HG03039 (cell line): ENCODE measurements around the gene TAS2R41.
"Not testable (repeated sequence)": the region's sequence is repeated elsewhere in the genome, so short reads cannot be mapped to it uniquely, and the experiment has no call there.

Source experiments
- ATAC-seq: cut with Tn5 transposase; IDR thresholded peaks from one replicate; pipeline ENCODE4 v1.9.1; 2021; ENCODE audit warnings: mild to moderate bottlenecking, moderate library complexity; ENCODE audit not compliant: unreplicated experiment

The TAS2R41 gene

DNA sequence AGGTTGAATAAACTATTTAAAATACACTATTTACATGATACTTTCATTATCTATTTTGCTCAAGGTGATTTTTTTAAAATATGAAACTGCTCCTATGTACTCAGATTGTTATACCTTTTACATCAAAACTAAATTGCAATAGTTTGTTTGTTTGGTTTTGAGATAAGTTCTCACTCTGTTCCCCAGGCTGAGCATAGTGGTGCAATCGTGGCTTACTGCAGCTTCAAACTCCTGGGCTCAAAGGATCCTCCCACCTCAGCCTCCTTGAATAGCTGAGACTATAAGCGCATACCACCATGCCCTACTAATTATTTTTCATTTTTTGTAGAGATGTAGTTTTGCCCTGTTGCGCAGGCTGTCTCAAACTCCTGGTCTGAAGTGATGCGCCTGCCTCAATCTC is 21.7 kb upstream of the TAS2R41 start:
- ATAC-seq, result no peak

DNA sequence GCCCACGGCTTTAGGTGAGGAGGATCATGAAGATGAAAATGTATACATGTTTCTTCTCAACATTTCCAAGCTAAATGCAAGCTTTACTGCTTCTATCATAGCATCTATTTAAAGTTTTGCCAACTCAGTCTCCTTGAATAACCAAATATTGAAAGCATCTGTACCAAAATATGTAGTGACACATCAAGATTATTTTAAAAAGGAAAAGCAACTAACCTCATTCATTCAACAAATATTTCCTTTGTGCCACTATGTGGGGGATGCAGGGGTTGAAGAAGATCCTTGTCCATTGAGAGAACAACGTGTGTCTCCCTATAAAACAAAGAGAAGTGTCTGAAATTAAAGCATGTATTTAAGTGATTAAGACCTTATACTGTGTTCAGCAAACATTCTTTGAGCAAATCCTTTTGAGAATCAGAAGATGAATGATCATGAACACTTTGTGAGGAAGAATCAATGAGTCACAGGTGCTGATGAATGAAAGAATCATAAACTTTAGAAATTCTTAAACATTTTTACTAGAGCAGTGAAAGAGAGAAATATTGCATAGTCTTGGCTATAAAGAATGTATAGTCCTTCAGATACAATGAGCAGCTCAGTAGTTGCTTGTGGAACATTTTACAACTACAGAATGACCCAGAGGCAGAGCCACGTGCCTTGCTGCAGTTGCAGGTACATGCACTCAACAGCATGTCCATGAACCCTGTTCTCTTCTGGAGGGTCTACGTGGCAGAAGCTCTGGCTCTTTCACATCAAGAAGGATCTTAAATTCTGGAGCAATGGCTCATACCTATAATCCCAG is 20.5 kb upstream of the TAS2R41 start:
- ATAC-seq, result no peak

- no peak for ATAC-seq
Observed at GRCh38 chr7:143458263-143458662, 19.4 kb upstream of the TAS2R41 start.

DNA sequence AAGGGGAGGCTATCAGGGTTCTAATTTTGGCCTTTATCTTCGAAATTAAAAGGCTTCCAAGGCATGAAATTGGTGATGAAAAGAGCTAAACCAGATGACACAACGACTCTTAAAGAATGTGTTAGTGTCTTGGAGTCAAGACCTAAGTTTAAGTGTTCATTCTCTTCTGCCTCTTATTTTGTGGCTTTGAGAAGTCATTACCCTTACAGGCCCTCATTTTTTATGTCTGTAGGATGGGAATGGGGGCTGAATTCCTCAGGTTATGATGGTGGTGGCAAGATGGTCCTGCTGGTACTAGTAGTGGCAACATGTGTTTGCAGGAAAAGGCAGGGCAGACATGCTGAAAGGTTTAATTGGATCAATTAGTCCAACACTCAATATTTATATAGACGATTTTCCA is 19.0 kb upstream of the TAS2R41 start:
- ATAC-seq, result no peak

- no peak for ATAC-seq
Observed at GRCh38 chr7:143459359-143459758, 18.3 kb upstream of the TAS2R41 start.

GRCh38 chr7:143460271-143460979 is 17.2 kb upstream of the TAS2R41 start:
- ATAC-seq, result no peak

GRCh38 chr7:143462045-143462444 is 15.6 kb upstream of the TAS2R41 start:
- no peak for ATAC-seq

DNA sequence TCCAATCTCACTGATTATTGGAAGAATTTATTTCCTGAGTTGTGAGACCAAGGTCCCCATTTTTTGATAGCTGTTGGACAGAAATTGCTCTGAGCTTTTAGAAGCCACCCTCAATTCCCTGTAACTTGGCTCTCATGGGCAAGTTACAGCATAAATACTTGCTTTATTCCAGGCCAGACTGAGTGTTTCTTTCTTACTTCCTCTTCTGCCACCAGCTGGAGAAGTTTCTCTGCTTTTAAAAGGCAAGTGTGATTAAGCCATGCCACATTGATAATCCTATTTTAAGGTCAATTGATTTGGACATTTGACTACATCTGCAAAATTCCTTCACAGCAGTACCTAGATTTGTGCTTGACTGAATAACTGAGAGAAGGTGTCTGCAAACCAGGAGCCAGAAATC is 14.1 kb upstream of the TAS2R41 start:
- no peak for ATAC-seq

- no peak for ATAC-seq
Observed at GRCh38 chr7:143463957-143464356, 13.7 kb upstream of the TAS2R41 start.

DNA sequence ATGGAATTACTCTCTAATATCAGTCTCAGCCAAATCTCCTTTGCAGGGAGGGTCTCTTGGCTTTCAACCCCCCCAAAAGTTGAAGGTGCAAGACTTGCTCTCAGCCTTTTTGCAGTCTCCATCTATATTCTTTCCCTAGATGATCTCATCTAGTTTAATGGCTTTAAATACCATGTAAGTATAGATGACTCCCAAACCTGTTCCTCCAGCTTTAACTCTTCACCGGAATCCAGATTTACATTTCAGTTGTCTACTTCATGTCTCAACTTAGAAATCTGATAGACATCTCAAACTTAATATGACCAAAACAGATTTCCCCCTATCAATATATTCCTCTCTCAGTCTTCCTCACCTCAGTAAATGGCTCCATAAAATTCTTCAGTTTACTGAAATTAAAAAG is 9.9 kb upstream of the TAS2R41 start:
- ATAC-seq, result no peak

- not testable (repeated sequence) for ATAC-seq
Observed at GRCh38 chr7:143472071-143472689, 5.5 kb upstream of the TAS2R41 start.

DNA sequence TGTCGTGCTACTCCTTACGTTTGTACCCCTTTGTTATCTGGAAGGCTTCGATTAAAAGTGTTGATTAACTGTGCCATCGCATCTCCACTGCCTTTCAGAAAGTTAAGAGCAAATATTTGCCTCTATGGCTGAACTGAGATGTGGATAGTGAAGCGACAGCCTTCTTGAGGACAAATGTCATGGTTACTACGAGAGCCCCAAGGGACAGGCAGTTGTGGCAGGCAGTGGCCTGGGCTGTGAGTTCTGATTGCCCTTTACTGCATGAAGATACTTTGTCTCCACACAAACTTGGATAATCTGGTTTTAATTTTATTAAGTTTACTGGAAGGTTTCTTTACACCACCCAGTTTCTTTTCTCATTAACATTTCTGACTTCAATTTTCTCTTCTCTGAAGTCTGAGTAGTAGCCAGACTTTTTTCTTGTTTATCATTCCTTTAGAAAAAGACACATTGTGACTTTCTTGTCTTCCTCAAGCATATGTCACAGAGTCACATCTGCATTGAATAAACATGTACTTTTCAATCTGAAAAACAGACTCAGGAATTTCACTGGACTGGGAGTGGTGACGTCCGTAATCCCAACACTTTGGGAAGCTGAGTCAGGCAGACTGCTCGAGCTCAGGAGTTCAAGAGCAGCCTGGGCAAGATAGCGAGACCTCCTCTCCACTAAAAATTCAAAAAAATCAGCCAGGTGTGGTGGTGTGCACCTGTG is 1.5 kb downstream of the TAS2R41 start:
- no peak for ATAC-seq

DNA sequence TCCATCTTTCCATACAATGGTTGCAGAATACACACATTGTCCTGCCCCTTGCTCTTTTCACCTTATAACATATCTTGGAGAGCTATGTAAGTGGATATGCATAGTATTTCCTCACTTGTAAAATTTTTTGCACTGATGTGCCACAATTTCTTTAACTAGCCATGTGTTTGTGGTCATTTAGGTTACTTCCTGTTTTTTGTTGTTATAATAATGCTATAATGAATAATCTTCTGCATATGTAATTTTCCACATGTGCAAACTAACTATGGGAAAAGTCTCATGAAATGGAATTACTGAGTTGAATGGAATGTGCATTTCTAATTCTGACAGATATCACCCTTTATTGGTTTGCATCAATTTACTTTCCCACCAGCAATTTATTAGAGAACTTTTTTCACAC is 2.8 kb downstream of the TAS2R41 start:
- no peak for ATAC-seq

GRCh38 chr7:143484119-143484518 is 6.4 kb downstream of the TAS2R41 start:
- no peak for ATAC-seq

- no peak for ATAC-seq
Observed at GRCh38 chr7:143485094-143485493, 7.4 kb downstream of the TAS2R41 start.

GRCh38 chr7:143485500-143485899 is 7.8 kb downstream of the TAS2R41 start:
- no peak for ATAC-seq

- not testable (repeated sequence) for ATAC-seq
Observed at GRCh38 chr7:143486266-143486665, 8.6 kb downstream of the TAS2R41 start.

DNA sequence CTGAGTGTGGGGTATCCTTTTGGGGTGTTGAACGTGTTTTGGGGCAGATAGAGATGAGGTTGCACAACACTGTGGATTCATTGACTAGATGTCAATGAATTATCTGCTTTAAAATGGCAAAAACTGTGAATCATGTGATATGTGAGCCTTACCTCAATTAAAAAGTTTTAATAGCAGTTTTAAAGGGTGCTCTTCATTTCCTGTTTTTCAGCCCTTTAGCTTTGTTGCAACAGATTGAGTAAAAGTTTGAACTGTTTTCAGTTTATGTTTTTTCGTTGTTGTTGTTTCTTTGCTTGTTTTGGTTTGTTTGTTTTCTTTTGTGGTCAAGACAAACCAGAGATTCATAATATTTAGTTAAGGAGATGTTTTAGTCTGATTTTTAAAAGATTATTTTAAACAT is 9.4 kb downstream of the TAS2R41 start:
- no peak for ATAC-seq

- ATAC-seq, result no peak
Observed at GRCh38 chr7:143487566-143487965, 9.9 kb downstream of the TAS2R41 start.

GRCh38 chr7:143490717-143491306 is 13.1 kb downstream of the TAS2R41 start:
- no peak for ATAC-seq

GRCh38 chr7:143492043-143492471 is 14.4 kb downstream of the TAS2R41 start:
- no peak for ATAC-seq
